Activated naive CD8-positive, alpha-beta T cell (primary cell): ENCODE results near the gene SGCA.

Experiments
- H3K27ac Mint-ChIP-seq: one replicate; pipeline ENCODE4 v1.8.0; 2021; ENCODE audit warnings: mixed read lengths
- H3K27me3 Mint-ChIP-seq: one replicate; pipeline ENCODE4 v1.8.0; 2021; ENCODE audit warnings: mixed read lengths
- H3K36me3 Mint-ChIP-seq: one replicate; pipeline ENCODE4 v1.8.0; 2021; ENCODE audit warnings: mixed read lengths
- H3K4me1 Mint-ChIP-seq: one replicate; pipeline ENCODE4 v1.8.0; 2021; ENCODE audit warnings: low read depth, mixed read lengths
- H3K4me3 Mint-ChIP-seq: one replicate; pipeline ENCODE4 v1.8.0; 2021; ENCODE audit warnings: mild to moderate bottlenecking, mixed read lengths
- H3K9me3 Mint-ChIP-seq: one replicate; pipeline ENCODE4 v1.8.0; 2021; ENCODE audit warnings: low read depth, mixed read lengths

The SGCA gene

DNA sequence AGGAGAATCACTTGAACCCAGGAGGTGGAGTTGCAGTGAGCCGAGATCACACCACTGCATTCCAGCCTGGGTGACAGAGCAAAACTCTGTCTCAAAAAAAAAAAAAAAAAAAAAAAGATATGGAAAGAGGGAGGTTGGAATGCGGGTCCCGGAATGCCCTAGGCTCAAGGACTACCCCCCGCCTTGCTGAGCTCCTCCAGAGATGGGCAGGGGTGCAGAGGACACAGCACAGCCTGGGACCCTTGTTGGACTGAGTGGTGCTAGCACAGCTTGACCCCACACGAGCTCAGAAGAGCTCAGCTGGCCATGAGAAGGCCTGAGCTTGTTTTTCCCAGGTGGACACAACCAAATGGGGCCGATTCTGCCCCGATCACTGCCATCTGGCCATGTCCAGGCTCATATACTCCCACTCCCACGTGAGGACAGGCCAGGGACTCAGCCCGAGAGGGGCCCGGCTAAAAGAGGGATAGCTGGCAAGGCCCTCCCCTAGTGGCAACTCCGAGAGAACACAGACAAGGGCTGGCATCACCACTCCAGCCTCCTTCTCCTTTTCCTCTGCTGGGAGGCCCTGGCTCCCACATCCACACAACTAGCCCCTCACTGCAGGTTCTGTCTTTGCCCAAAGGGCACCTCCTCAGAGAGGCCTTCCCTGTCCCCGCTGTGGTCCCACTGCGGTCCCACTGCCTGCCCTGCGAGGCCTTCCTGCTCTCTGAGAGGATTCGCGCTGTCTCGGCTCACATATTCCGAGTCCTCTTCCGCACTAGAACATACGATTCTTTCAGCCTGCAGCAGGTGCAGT is 11.0 kb downstream of the SGCA start:
- H3K4me3 Mint-ChIP-seq: no peak overlapping the region
- no peaks in the 10 kb centered on the region for H3K9me3 Mint-ChIP-seq
- no peaks in the 10 kb centered on the region for H3K36me3 Mint-ChIP-seq
- no peaks in the 10 kb centered on the region for H3K27me3 Mint-ChIP-seq
- H3K4me1 Mint-ChIP-seq: peaks cover 5% of the 10 kb centered on the region
- H3K27ac Mint-ChIP-seq: no peak overlapping the region

DNA sequence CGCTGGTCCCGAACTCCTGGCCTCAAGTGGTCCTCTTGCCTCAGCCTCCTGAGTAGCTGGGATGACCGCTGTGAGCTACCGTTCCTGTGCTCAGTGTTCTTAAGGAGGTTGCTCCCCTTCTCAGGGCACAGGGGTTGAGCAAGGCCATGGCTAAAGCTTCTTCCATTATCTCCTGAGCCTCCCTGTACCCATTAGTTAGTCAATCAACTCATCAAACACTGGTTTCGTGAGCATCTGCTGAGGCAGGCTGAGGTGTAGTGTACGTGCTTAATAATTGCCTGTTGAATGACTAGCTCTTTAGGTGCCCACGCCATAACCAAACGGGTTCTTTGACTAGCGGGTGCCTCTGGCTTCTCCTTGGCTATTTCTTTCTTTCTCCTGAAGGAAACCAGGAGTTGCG is 11.7 kb downstream of the SGCA start:
- no peaks in the 10 kb centered on the region for H3K36me3 Mint-ChIP-seq
- H3K9me3 Mint-ChIP-seq: no peaks in the 10 kb centered on the region
- H3K27ac Mint-ChIP-seq: no peak overlapping the region
- no peak overlapping the region for H3K4me3 Mint-ChIP-seq
- peaks cover 5% of the 10 kb centered on the region for H3K4me1 Mint-ChIP-seq
- H3K27me3 Mint-ChIP-seq: no peaks in the 10 kb centered on the region

DNA sequence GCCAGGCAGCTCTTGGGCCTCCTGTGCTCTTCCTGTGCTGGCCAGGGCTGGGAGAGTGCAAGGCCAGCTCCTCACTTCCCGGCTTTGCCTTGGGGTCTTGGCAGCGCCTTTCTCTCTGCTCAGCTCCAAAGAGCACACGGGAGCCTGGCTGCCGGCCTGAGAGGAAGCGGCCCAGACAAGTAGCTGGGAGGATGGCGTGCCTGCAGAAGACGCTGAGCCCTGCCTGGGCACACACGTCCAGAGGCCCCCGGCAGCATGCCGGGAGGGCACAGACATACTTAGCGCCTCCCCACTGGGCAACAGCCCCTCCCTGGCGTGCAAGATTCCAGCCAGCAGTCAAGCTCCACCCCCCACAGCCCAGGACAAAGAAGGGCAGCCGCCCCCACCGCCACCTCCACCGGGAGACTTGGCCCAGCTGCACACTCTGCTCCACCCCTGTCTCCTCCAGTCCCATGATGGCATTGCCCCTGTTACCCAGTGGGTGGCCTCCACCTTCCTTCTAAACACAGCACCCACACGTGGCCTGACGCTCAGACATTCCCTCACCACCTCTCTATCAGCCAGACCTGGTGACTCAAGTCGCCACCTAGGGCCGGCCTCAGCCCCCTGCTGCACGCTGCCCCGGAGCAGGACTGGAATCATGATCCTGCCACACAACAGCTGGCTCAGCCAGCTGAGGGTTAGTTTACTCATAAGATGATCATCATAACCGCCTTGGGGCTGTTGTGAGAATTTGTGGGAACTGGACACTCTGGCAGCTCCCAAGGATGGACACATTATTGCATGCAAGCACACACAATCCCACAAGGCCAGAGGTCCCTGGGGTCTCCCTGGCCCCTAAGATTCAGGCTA is 12.4 kb downstream of the SGCA start:
- H3K36me3 Mint-ChIP-seq: no peaks in the 10 kb centered on the region
- no peaks in the 10 kb centered on the region for H3K9me3 Mint-ChIP-seq
- H3K4me3 Mint-ChIP-seq: peak overlapping the region; percentile 13
- H3K27ac Mint-ChIP-seq: no peak overlapping the region
- H3K4me1 Mint-ChIP-seq: peaks cover 7% of the 10 kb centered on the region
- no peaks in the 10 kb centered on the region for H3K27me3 Mint-ChIP-seq

DNA sequence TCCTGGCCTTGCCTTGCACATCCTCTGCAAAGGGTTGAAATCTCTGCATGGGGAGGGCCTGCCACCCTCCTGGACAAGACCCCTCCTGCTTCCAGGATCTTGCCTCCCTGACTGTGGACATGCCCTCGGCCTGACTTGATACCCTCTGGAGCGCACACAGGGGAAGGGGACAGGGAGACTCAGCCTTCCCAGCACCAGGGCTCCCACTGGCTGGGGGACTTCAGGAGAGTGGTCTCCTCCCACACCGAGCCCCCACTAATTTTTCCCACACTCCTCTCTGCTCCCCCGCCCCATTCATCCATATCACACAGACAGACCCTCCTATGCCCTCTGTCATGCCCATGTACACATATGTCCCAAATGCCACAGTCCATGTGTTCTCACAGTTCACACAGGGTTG is 14.3 kb downstream of the SGCA start:
- Mint-ChIP-seq H3K36me3 (no peaks in the 10 kb centered on the region), H3K9me3 (no peaks in the 10 kb centered on the region), H3K4me1 (peaks cover 16% of the 10 kb centered on the region), H3K27me3 (no peaks in the 10 kb centered on the region), H3K4me3 (no peak overlapping the region), H3K27ac (no peak overlapping the region)

DNA sequence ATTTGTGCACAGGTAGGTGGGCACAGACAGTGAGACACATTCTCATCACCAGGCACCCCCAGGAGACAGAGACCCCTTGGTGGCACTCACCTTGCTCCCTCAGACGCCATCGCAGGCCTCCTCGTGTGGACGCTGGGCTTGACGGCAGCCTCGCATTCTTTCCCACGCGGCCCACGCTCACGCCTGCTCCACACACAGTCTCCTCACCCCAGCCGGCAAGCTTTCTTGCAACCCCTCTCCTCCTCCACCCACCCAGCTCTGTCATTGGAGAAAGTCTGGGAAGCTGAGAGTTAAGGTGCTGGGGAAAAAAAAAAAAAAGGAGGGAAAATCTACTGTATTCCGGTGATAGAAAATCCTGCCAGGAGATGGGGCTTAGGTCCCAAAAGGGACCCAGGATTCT is 14.8 kb downstream of the SGCA start:
- Mint-ChIP-seq H3K4me1 (peaks cover 16% of the 10 kb centered on the region), H3K36me3 (no peaks in the 10 kb centered on the region), H3K27ac (no peak overlapping the region), H3K9me3 (no peaks in the 10 kb centered on the region), H3K27me3 (no peaks in the 10 kb centered on the region), H3K4me3 (no peak overlapping the region)

DNA sequence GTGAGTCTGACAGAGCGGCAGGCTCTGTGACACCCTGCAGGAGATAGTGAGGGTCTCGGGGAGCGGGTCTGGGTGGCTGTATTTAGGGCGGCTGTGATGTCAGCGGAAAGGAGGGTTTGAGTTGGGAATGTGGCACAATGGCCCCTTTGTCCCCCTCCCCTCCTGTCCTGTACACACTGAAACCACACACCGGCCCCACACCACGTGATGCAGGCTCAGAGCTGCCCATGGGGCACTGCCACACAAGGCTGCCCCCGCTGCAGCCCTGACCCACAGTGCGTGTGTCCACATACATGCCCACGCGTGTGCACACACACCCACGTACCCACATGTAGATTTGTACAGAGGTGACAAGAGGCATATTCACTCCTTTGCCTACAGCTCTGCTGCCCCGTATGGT is 15.3 kb downstream of the SGCA start:
- Mint-ChIP-seq H3K4me1 (peaks cover 16% of the 10 kb centered on the region), H3K36me3 (no peaks in the 10 kb centered on the region), H3K27ac (no peak overlapping the region), H3K4me3 (no peak overlapping the region), H3K9me3 (no peaks in the 10 kb centered on the region), H3K27me3 (no peaks in the 10 kb centered on the region)

DNA sequence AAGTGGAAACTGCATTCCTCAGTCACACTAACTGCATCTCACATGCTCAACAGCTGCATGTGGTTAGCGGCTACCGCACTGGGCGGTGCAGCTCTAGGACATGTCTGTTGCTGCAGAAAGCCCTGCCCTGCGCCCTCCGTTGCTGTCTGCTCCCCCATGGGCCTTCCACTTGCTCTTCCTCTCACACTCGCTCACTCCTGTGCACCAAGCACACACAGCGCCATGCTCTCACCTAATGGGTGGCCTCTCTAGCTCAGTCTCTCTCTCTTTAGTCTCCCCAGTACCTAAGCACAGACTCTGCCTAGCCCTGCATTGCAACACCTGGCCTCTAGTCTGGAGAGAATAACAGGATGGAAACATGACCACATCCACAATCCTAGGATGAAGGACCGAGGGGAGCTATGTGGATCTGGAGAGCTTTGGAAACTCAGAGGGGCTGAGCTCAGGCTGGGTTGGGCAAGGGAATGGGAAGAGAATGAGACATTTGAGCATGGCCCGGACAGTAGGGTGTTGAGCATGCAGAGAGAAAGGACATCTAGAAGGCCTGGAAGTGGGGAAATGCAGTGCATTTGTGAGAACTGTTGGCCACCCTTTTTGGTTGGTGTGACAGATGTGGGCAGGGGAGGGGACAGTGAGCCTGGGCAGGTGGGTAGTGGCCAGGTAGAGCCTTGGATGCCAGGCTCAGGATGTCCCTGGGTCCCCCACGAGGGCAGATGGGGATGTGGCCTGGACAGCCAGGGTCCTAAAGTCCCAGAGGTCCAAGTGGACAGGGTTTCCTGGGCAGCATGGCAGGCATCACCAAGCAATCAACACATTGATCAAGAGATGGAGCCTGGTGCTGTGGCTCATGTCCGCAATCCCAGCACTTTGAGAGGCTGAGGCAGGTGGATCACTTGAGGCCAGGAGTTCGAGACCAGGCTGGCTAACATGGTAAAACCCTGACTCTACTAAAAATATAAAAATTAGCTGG is 16.1 kb downstream of the SGCA start:
- Mint-ChIP-seq H3K27me3 (no peaks in the 10 kb centered on the region), H3K36me3 (no peaks in the 10 kb centered on the region), H3K27ac (no peak overlapping the region), H3K4me1 (peaks cover 16% of the 10 kb centered on the region), H3K4me3 (no peak overlapping the region), H3K9me3 (no peaks in the 10 kb centered on the region)

DNA sequence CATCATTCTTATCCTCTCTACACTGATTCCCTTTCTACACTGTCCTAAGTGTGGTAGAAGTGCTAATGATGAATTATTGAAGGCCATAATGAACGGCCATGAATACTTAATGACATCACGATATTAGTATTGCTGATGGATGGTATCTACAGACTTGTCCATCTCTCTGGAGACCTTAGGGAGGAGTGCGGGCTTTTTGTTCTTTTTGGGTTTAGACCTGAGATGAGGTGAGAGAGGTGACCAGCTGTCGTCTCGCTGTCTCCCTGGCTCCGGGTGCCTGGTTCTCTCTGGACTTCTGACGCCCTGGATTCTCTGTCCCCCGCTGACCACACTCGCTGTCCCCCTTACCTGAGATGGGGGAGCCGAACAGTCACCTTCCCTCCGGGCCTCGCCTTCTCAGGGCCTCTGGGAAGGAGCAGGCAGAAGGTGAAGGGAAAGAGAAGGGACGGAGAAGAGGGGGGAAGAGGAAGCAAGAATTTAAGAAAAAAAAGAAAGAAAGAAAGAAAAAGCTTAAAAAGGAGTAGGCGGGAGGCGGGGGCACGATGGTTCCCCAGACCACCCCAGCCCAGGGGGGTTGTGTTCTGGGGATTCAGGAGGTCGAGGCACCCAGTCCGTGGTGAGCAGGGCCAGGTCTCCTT is 17.1 kb downstream of the SGCA start:
- Mint-ChIP-seq H3K4me1 (peaks cover 16% of the 10 kb centered on the region), H3K27me3 (no peaks in the 10 kb centered on the region), H3K27ac (no peak overlapping the region), H3K4me3 (no peak overlapping the region), H3K9me3 (no peaks in the 10 kb centered on the region), H3K36me3 (no peaks in the 10 kb centered on the region)

DNA sequence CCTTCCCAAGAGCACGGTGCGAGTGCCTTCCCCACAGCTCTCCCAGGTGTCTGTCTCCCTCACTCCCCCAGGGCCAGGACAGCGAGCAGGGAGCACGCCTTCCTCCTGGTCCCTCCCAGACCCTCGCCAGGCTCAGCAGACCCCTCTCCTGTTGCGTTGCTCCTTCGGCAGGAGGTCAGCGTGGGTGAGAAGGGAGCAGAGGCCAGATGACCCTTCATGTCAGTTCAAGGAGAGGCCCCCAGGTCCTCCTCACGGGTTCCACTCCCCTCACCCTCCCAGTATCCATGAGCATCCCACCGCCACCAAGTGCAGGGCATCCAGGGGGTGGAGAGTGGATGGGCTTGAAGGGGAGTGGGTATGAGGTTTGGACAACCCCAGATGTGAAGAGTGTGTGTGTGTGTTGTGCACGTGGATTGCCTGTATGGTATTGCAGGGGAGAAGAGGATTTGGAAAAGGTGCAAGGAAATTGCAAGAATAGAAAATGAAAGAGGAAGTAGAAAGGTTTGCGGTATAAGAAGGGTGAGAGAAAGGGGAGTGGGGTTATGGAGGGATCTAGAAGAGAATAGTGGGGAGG is 17.7 kb downstream of the SGCA start:
- Mint-ChIP-seq H3K27ac (no peak overlapping the region), H3K4me3 (peak overlapping the region; percentile 72), H3K36me3 (no peaks in the 10 kb centered on the region), H3K9me3 (no peaks in the 10 kb centered on the region), H3K27me3 (no peaks in the 10 kb centered on the region), H3K4me1 (peaks cover 12% of the 10 kb centered on the region)

DNA sequence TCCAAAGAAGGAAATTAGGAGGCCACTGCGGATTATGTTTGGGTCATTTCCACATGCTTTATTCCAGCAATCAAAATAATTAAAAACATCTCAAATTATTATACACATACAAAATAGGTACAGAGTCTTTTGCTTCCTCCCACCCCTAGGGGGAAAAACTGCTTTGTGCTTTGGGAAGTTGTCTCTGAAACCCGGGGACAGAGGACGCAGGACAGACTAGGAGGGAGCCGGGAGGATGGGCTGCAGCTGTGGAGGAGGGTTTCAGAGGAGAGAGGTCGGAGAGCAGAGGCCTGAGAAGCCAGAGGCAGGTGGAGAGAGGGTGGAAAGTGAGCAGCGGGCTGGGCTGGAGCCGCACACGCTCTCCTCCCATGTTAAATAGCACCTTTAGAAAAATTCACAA is 18.3 kb downstream of the SGCA start:
- peak overlapping the region; percentile 72 for H3K4me3 Mint-ChIP-seq
- no peaks in the 10 kb centered on the region for H3K27me3 Mint-ChIP-seq
- no peaks in the 10 kb centered on the region for H3K36me3 Mint-ChIP-seq

DNA sequence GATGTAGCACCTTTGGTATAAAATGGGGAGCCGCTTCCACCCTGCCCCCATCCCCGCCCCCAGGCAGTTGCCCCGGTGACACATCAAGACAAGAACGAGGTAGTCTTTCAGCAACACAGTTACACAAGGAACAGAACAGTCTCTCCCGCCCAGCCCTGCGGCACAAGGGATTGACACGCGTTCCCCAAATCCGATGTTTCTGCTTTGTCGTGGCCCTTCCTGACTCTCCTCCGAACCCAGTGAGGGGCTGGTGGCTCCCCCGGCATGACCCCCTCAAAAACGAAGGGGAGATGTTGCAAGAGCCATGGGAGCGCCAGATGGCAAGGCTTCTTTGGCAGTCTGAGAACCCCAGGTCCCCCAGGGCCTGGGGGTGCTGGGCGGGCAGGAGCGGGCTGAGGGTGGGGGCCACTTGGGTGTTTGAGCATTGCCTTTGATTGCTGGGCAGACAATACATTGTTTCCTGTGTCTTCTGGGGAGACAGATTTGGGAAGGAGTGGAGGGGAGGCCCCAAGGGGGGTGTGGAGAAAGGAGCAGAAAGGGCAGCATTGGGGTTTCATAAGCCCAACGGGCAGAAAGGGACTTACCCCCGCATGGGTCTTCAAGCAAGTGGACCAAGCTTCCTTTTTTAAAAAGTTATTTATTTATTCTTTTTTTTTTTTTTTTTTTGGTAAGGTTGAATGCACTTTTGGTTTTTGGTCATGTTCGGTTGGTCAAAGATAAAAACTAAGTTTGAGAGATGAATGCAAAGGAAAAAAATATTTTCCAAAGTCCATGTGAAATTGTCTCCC is 19.0 kb downstream of the SGCA start:
- no peaks in the 10 kb centered on the region for H3K9me3 Mint-ChIP-seq
- no peak overlapping the region for H3K27ac Mint-ChIP-seq
- no peaks in the 10 kb centered on the region for H3K27me3 Mint-ChIP-seq
- H3K4me1 Mint-ChIP-seq: peaks cover 11% of the 10 kb centered on the region
- H3K4me3 Mint-ChIP-seq: no peak overlapping the region
- no peaks in the 10 kb centered on the region for H3K36me3 Mint-ChIP-seq

More for the DNA sequence above, 18.3 kb downstream of the SGCA start:
- Mint-ChIP-seq H3K9me3 (no peaks in the 10 kb centered on the region), H3K27ac (peak overlapping the region; percentile 58), H3K4me1 (peaks cover 11% of the 10 kb centered on the region)

DNA sequence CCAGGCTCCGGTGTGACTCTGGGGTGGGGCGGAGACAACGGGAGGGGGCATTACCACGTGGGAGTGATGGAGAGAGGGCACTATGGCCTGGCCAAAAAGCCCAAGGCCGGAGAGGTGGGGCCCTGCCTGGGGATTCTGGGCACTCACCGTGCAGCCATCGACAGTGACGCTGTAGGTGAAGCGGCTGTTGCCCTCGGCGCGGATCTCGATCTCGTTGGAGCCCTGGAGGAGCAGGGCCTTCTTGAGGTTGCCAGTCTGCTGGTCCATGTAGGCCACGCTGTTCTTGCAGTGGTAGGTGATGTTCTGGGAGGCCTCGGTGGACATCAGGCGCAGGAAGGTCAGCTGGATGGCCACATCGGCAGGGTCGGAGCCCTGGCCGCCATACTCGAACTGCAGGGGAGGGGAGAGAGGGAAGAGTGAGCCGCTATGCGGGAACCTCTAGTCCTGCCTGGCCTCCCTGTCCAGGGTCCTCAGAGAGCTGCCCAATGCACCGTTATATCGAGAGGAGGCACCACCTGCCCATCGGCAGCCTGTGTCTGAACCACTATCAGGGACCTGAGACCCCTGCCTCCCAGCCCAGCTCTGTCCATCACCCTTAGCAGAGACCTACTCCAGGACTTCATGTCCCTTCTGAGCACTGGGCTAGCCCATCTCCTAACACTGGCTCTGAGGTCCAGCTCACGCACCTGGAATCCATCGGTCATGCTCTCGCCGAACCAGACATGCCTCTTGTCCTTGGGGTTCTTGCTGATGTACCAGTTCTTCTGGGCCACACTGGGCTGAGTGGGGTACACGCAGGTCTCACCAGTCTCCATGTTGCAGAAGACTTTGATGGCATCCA is 20.0 kb downstream of the SGCA start:
- no peak overlapping the region for H3K27ac Mint-ChIP-seq
- peaks cover 11% of the 10 kb centered on the region for H3K4me1 Mint-ChIP-seq
- H3K36me3 Mint-ChIP-seq: no peaks in the 10 kb centered on the region
- H3K27me3 Mint-ChIP-seq: no peaks in the 10 kb centered on the region
- H3K4me3 Mint-ChIP-seq: no peak overlapping the region
- H3K9me3 Mint-ChIP-seq: no peaks in the 10 kb centered on the region
